22Rv1 (cell line): ENCODE results near the gene EPHB1.

Source experiments
- H3K27ac ChIP-seq: fragments of 450-650 bp; 2 replicates; pipeline ENCODE4 v1.5.1; 2017
- CTCF ChIP-seq: fragments of 450-650 bp; IDR thresholded peaks from 2 replicates; pipeline ENCODE4 v1.5.1; 2017; ENCODE audit warnings: mild to moderate bottlenecking
- ZFX ChIP-seq: fragments of 450-650 bp; IDR thresholded peaks from 2 replicates; pipeline ENCODE4 v1.6.1; 2017; ENCODE audit warnings: antibody characterized with exemption, borderline replicate concordance

The EPHB1 gene

GRCh38 chr3:134857356-134857755 is 62.3 kb downstream of the EPHB1 start:
- TF ChIP-seq ZFX (no peak), CTCF (no peak)
- no peak overlapping the region for H3K27ac ChIP-seq

DNA sequence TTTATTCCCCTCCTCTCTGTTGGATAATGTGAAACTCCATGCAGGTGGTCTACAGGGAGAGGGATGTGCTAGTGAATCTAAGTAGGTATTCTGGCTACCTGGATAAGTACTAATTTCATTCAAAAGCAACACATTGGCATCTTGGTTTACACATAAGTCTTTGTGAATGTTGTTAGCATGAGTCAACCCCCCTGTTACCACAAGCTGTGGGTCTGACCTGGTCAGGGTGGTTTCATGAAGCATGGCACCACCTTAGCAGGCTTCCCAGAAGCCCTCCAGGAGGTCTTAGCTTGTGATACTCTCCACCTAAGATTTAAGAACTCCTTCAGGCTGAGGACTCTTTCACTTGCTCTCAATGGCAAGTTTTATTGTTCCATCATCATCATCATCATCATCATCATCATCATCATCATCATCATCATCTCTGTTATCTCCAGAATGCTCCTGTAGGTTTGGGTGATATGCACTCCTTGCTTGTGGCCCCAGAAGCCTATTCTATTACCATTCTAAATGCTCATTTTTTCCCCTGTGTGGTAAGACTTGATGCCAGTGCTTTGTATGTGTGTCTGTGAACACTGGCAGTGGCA is 62.8 kb downstream of the EPHB1 start:
- TF ChIP-seq ZFX, result no peak
- no peak for TF ChIP-seq CTCF
- H3K27ac ChIP-seq, result no peak overlapping the region

GRCh38 chr3:134858441-134859035 is 63.5 kb downstream of the EPHB1 start:
- TF ChIP-seq CTCF (no peak), ZFX (no peak)
- no peak overlapping the region for H3K27ac ChIP-seq

- TF ChIP-seq CTCF (no peak), ZFX (no peak)
- H3K27ac ChIP-seq, result no peak overlapping the region
These were observed 64.3 kb downstream of the EPHB1 start for GRCh38 chr3:134859341-134859740.

- H3K27ac ChIP-seq, result no peak overlapping the region
- no peak for TF ChIP-seq CTCF
- no peak for TF ChIP-seq ZFX
These were observed 65.1 kb downstream of the EPHB1 start for GRCh38 chr3:134860141-134860540.

- no peak for TF ChIP-seq ZFX
- no peak for TF ChIP-seq CTCF
- H3K27ac ChIP-seq, result no peak overlapping the region
These were observed 68.9 kb downstream of the EPHB1 start for GRCh38 chr3:134863915-134864314.

DNA sequence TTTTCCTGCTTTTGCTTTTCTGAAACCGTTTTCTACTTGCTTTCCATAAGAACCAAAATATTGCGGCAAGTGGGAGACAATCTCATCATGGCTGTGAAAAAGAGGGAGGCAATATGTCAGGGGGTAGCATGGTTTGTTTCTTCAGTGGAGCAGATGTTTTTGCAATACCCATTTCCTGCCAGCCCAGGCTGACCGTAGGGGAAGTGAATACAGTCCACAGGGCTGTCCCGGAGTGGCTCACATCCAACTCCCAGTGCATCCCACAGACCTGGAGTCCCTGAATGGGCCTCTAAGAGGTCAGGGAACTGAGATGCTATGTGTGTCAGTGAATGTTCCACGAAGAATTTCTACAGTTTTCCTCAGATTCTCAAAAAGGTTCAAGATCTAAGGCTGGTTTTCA is 69.6 kb downstream of the EPHB1 start:
- no peak for TF ChIP-seq ZFX
- TF ChIP-seq CTCF, result no peak
- no peak overlapping the region for H3K27ac ChIP-seq
